Neuronal stem cell (in vitro differentiated cells): Measurements from ENCODE around the gene JDP2.

ENCODE experiments used
- DNase-seq: peaks from one replicate; pipeline ENCODE4 v3.0.0-alpha.2; 2013; ENCODE audit warnings: low spot score
- H2AFZ ChIP-seq: one replicate; pipeline ENCODE4 v1.6.1; 2013; ENCODE audit warnings: mild to moderate bottlenecking, low read length, inconsistent platforms
- H2AK5ac ChIP-seq: 2 replicates; pipeline ENCODE4 v1.6.1; 2013; ENCODE audit warnings: low read depth, mild to moderate bottlenecking, inconsistent platforms, low read length, moderate library complexity, mixed read lengths
- H2BK120ac ChIP-seq: 2 replicates; pipeline ENCODE4 v1.6.1; 2013; ENCODE audit warnings: low read depth, mild to moderate bottlenecking, inconsistent platforms, low read length, moderate library complexity, mixed read lengths
- H2BK12ac ChIP-seq: one replicate; pipeline ENCODE4 v1.6.1; 2013; ENCODE audit warnings: low read length, inconsistent platforms
- H2BK15ac ChIP-seq: 2 replicates; pipeline ENCODE4 v1.6.1; 2013; ENCODE audit warnings: mild to moderate bottlenecking, low read length, inconsistent platforms, mixed read lengths
- H2BK5ac ChIP-seq: one replicate; pipeline ENCODE4 v1.6.1; 2013; ENCODE audit warnings: inconsistent platforms, mild to moderate bottlenecking, low read length, moderate library complexity
- H3K14ac ChIP-seq: one replicate; pipeline ENCODE4 v1.6.1; 2013; ENCODE audit warnings: low read length, inconsistent platforms
- H3K18ac ChIP-seq: 2 replicates; pipeline ENCODE4 v1.6.1; 2013; ENCODE audit warnings: low read length, inconsistent platforms
- H3K23ac ChIP-seq: 2 replicates; pipeline ENCODE4 v1.6.1; 2013; ENCODE audit warnings: low read depth, mild to moderate bottlenecking, mixed read lengths, low read length, inconsistent platforms; ENCODE audit not compliant: poor library complexity
- H3K27ac ChIP-seq: replicated peaks from 3 replicates; pipeline ENCODE4 v1.5.1; 2013; ENCODE audit warnings: low read length, inconsistent platforms
- H3K27me3 ChIP-seq, 3 experiments: 2 replicates each; pipeline ENCODE4 v1.6.1; 2013; ENCODE audit warnings: low read length in 3 of 3, mild to moderate bottlenecking in 2 of 3, inconsistent platforms in 1 of 3, low read depth in 1 of 3, mixed read lengths in 1 of 3, moderate library complexity in 1 of 3; ENCODE audit not compliant: control insufficient read depth in 3 of 3, insufficient read depth in 3 of 3
- H3K36me3 ChIP-seq, 2 donors: replicated peaks in 1 of 2; 2 replicates each; pipeline ENCODE4 v1.6.1; 2013; ENCODE audit warnings: low read length in 2 of 2; ENCODE audit not compliant: control insufficient read depth in 2 of 2, insufficient read depth in 2 of 2
- H3K4ac ChIP-seq: 2 replicates; pipeline ENCODE4 v1.6.1; 2013; ENCODE audit warnings: inconsistent platforms, mild to moderate bottlenecking, low read length, moderate library complexity
- H3K4me1 ChIP-seq, 2 donors: 1 replicate in 1 of 2; 2 replicates in 1 of 2; pipeline ENCODE4 v1.6.1; 2013; ENCODE audit warnings: low read length in 2 of 2, low read depth in 1 of 2; ENCODE audit not compliant: control insufficient read depth in 2 of 2, insufficient read depth in 1 of 2
- H3K4me2 ChIP-seq: one replicate; pipeline ENCODE4 v1.6.1; 2013; ENCODE audit warnings: mild to moderate bottlenecking, low read length, inconsistent platforms; ENCODE audit not compliant: insufficient read depth, poor library complexity, severe bottlenecking
- H3K4me3 ChIP-seq, 2 donors: 2 replicates each; pipeline ENCODE4 v1.5.1; 2013; ENCODE audit warnings: low read length in 2 of 2, mild to moderate bottlenecking in 2 of 2, inconsistent platforms in 1 of 2, moderate library complexity in 1 of 2
- H3K79me1 ChIP-seq: one replicate; pipeline ENCODE4 v1.6.1; 2013; ENCODE audit warnings: low read depth, mild to moderate bottlenecking, inconsistent platforms, low read length, moderate library complexity
- H3K9ac ChIP-seq: one replicate; pipeline ENCODE4 v1.6.1; 2013; ENCODE audit warnings: mild to moderate bottlenecking, low read depth, low read length, inconsistent platforms; ENCODE audit not compliant: poor library complexity
- H3K9me3 ChIP-seq, 2 donors: replicated peaks in 1 of 2; 2 replicates each; pipeline versions ENCODE3 to v1.6.1; 2013; ENCODE audit warnings: low read length in 2 of 2, mild to moderate bottlenecking in 2 of 2, inconsistent platforms in 1 of 2, low read depth in 1 of 2, mixed read lengths in 1 of 2, moderate library complexity in 1 of 2; ENCODE audit not compliant: control insufficient read depth in 2 of 2, insufficient read depth in 1 of 2
- H4K8ac ChIP-seq: one replicate; pipeline ENCODE4 v1.6.1; 2013; ENCODE audit warnings: low read depth, mild to moderate bottlenecking, inconsistent platforms, low read length, moderate library complexity
- H4K91ac ChIP-seq: one replicate; pipeline ENCODE4 v1.6.1; 2013; ENCODE audit warnings: low read length, low read depth, mild to moderate bottlenecking, inconsistent platforms; ENCODE audit not compliant: poor library complexity
- WGBS, 2 donors: extraction: QIAGEN DNeasy Blood & Tissue Kit; methylation state at CpG; one replicate each; pipeline ENCODE4 v1.1.7; 2013; ENCODE audit warnings: missing lambda C conversion rate in 2 of 2, mixed read lengths in 1 of 2; ENCODE audit not compliant: insufficient read length in 2 of 2, insufficient replicate concordance in 1 of 2; ENCODE audit errors: extremely low coverage in 2 of 2; 5-methylcytosine and 5-hydroxymethylcytosine counted together

Gene JDP2

GRCh38 chr14:75494896-75495295 lies 67.1 kb downstream of the JDP2 start:
- no CpG with 5 or more reads among the region's 5 CpGs for WGBS, 2 donors

GRCh38 chr14:75495399-75495798 lies 67.6 kb downstream of the JDP2 start:
- Histone ChIP-seq H3K18ac (no peak overlapping the region), H3K14ac (no peak overlapping the region), H3K4me3 (no peak overlapping the region), H2AFZ (no peak overlapping the region), H3K9me3 (peaks cover 0 to 2% of the 10 kb centered on the region in 2 donors), H2AK5ac (no peak overlapping the region), H2BK12ac (no peak overlapping the region), H3K9ac (no peak overlapping the region), H2BK5ac (no peak overlapping the region), H3K4ac (no peak overlapping the region), H3K23ac (no peak overlapping the region), H3K36me3 (no peaks in the 10 kb centered on the region), H3K27me3 (peaks cover 0 to 10% (median 0%) of the 10 kb centered on the region in 3 experiments), H4K91ac (no peak overlapping the region), H3K4me1 (peaks cover 0 to 3% of the 10 kb centered on the region in 2 donors), H3K27ac (no peak overlapping the region), H2BK15ac (no peak overlapping the region), H4K8ac (no peak overlapping the region), H2BK120ac (no peak overlapping the region), H3K4me2 (no peak overlapping the region), H3K79me1 (no peaks in the 10 kb centered on the region)
- WGBS, 2 donors = no CpG with 5 or more reads among the region's 3 CpGs
- DNase-seq = no peak

More at GRCh38 chr14:75494896-75495295, 67.1 kb downstream of the JDP2 start:
- peaks cover 0 to 3% of the 10 kb centered on the region in 2 donors for H3K4me1 ChIP-seq
- no peaks in the 10 kb centered on the region for H3K79me1 ChIP-seq
- H3K18ac ChIP-seq = no peak overlapping the region
- no peak overlapping the region for H4K91ac ChIP-seq
- no peaks in the 10 kb centered on the region for H3K36me3 ChIP-seq
- H2AFZ ChIP-seq = no peak overlapping the region
- no peak overlapping the region for H2BK120ac ChIP-seq
- peaks cover 0 to 2% of the 10 kb centered on the region in 2 donors for H3K9me3 ChIP-seq
- H3K23ac ChIP-seq = no peak overlapping the region
- no peak overlapping the region for H3K4me3 ChIP-seq
- H2BK15ac ChIP-seq = no peak overlapping the region
- H2BK12ac ChIP-seq = no peak overlapping the region
- no peak overlapping the region for H2AK5ac ChIP-seq
- no peak overlapping the region for H3K27ac ChIP-seq
- H3K4me2 ChIP-seq = no peak overlapping the region
- no peak overlapping the region for H3K14ac ChIP-seq
- no peak overlapping the region for H2BK5ac ChIP-seq
- H3K27me3 ChIP-seq = peaks cover 0 to 10% (median 0%) of the 10 kb centered on the region in 3 experiments
- no peak overlapping the region for H3K9ac ChIP-seq
- H4K8ac ChIP-seq = no peak overlapping the region
- H3K4ac ChIP-seq = no peak overlapping the region
- DNase-seq = no peak

GRCh38 chr14:75495882-75496281 lies 68.1 kb downstream of the JDP2 start:
- no peak for DNase-seq
- Histone ChIP-seq H3K14ac (no peak overlapping the region), H2BK15ac (no peak overlapping the region), H2BK5ac (no peak overlapping the region), H3K18ac (no peak overlapping the region), H3K27ac (no peak overlapping the region), H3K4me1 (peaks cover 0 to 3% of the 10 kb centered on the region in 2 donors), H3K27me3 (peaks cover 0 to 10% (median 0%) of the 10 kb centered on the region in 3 experiments), H3K4me3 (no peak overlapping the region), H4K8ac (no peak overlapping the region), H3K4ac (no peak overlapping the region), H2AFZ (no peak overlapping the region), H3K79me1 (no peaks in the 10 kb centered on the region), H3K4me2 (no peak overlapping the region), H2BK120ac (no peak overlapping the region), H3K9me3 (peaks cover 0 to 2% of the 10 kb centered on the region in 2 donors), H3K36me3 (no peaks in the 10 kb centered on the region), H2BK12ac (no peak overlapping the region), H4K91ac (no peak overlapping the region), H2AK5ac (no peak overlapping the region), H3K9ac (no peak overlapping the region), H3K23ac (no peak overlapping the region)
- WGBS, 2 donors = no CpG with 5 or more reads among the region's 5 CpGs

- no peak overlapping the region for H2BK12ac ChIP-seq
- H3K18ac ChIP-seq = no peak overlapping the region
- no peak overlapping the region for H4K8ac ChIP-seq
- no peak overlapping the region for H3K4me2 ChIP-seq
- H3K27me3 ChIP-seq = peaks cover 0 to 10% (median 0%) of the 10 kb centered on the region in 3 experiments
- no peak overlapping the region for H2BK120ac ChIP-seq
- H3K14ac ChIP-seq = no peak overlapping the region
- no peak overlapping the region for H3K4ac ChIP-seq
- no peak overlapping the region for H4K91ac ChIP-seq
- H2AFZ ChIP-seq = no peak overlapping the region
- no peak overlapping the region for H3K9ac ChIP-seq
- DNase-seq = no peak
- H3K27ac ChIP-seq = no peak overlapping the region
- no peak overlapping the region for H2BK5ac ChIP-seq
- no peak overlapping the region for H2AK5ac ChIP-seq
- peaks cover 0 to 2% of the 10 kb centered on the region in 2 donors for H3K9me3 ChIP-seq
- no CpG with 5 or more reads among the region's 4 CpGs for WGBS, 2 donors
- H3K23ac ChIP-seq = no peak overlapping the region
- no peak overlapping the region for H2BK15ac ChIP-seq
- H3K36me3 ChIP-seq = no peaks in the 10 kb centered on the region
- no peaks in the 10 kb centered on the region for H3K79me1 ChIP-seq
- no peak overlapping the region for H3K4me3 ChIP-seq
- H3K4me1 ChIP-seq = peaks cover 0 to 3% of the 10 kb centered on the region in 2 donors
These were observed 68.9 kb downstream of the JDP2 start for GRCh38 chr14:75496755-75497154.
